ENCODE data around the gene COG7.

DNA sequence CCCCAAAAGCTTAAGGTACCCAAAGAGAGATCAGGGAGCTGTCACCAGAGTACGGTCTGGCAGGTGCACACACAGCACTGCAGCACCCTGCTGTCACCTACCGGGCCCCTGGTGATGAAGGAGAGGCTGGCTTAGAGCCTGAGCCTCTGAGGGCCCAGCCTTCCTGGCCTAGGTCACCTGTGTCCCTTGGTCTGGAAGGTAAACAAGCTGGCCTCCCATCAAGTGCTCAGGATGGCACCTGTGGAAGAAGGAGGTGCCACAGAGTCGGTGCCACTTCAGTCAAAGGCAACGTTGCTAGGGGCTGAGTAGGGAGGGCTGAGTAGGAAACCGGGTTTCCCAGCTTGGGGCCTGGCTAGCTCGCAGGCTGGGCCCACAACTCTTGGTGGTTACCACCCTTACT, 70.7 kb downstream of the COG7 start:
- TF ChIP-seq, protein P1, sequence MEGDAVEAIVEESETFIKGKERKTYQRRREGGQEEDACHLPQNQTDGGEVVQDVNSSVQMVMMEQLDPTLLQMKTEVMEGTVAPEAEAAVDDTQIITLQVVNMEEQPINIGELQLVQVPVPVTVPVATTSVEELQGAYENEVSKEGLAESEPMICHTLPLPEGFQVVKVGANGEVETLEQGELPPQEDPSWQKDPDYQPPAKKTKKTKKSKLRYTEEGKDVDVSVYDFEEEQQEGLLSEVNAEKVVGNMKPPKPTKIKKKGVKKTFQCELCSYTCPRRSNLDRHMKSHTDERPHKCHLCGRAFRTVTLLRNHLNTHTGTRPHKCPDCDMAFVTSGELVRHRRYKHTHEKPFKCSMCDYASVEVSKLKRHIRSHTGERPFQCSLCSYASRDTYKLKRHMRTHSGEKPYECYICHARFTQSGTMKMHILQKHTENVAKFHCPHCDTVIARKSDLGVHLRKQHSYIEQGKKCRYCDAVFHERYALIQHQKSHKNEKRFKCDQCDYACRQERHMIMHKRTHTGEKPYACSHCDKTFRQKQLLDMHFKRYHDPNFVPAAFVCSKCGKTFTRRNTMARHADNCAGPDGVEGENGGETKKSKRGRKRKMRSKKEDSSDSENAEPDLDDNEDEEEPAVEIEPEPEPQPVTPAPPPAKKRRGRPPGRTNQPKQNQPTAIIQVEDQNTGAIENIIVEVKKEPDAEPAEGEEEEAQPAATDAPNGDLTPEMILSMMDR (conservative IDR thresholded peaks at IDR 0.05; ENCODE audit: low read depth, low read length): no peak
- TF ChIP-seq EZH2 (IDR thresholded peaks at IDR 0.05; ENCODE audit: low read length, unreplicated experiment) (no peak), EZH2phosphoT487 (IDR thresholded peaks at IDR 0.05; ENCODE audit: borderline replicate concordance, low read length) (no peak)
